HS-27A (cell line): ENCODE data around the gene KLHL33.

Experiments used
- DNase-seq: peaks from one replicate; pipeline ENCODE4 v3.0.0-alpha.2; 2012; ENCODE audit warnings: low read depth, missing footprints

The KLHL33 gene

GRCh38 chr14:20376071-20376588 is 59.8 kb downstream of the KLHL33 start:
- DNase-seq, result no peak
